Superior temporal gyrus (tissue), 1 donor: ENCODE measurements around the gene ZNF397.
A peak's percentile ranks its signal among the peaks of the same experiment; 100 is the strongest.

Experiments used
- DNase-seq: peaks from one replicate; pipeline ENCODE4 v3.0.0-alpha.2; 2016; ENCODE audit errors: extremely low spot score

The ZNF397 gene

GRCh38 chr18:35290094-35290735, 49.4 kb downstream of the ZNF397 start, which contains the start of gene ZSCAN30:
ZSCAN30 (minus strand) TSS chr18:35290229; CDS start chr18:35264352, 25,877 bp downstream.
- DNase-seq = peak; percentile 92

- DNase-seq = no peak
Measured at GRCh38 chr18:35291166-35291565, 50.3 kb downstream of the ZNF397 start.

GRCh38 chr18:35296060-35296459, 55.2 kb downstream of the ZNF397 start:
- peak; percentile 48 for DNase-seq

- DNase-seq = no peak
Measured at GRCh38 chr18:35303610-35304009, 62.8 kb downstream of the ZNF397 start.

- no peak for DNase-seq
Measured at GRCh38 chr18:35306588-35307250, 65.9 kb downstream of the ZNF397 start.
